Thyroid gland (tissue), 4 donors: ENCODE data around the gene TTBK1. TPM values are rescaled to one million over a fixed set of nuclear protein-coding genes. Genes with fewer than 3 reads are reported as not detected.

Experiments used
- DNase-seq, 2 donors: peaks; one replicate each; pipeline ENCODE4 v3.0.0-alpha.2; 2019
- H3K27ac ChIP-seq, 3 donors: fragments of 200-600 bp; sonication (generic); 1 replicate in 2 of 3; 2 replicates in 1 of 3; pipeline ENCODE4 v1.5.1; 2016 to 2019; ENCODE audit warnings: mild to moderate bottlenecking in 1 of 3, moderate library complexity in 1 of 3
- H3K27me3 ChIP-seq: fragments of 200-600 bp; sonication (generic); one replicate; pipeline ENCODE4 v1.5.1; 2019
- H3K36me3 ChIP-seq, 2 donors: fragments of 200-600 bp; sonication (generic); one replicate each; pipeline ENCODE4 v1.5.1; 2016 to 2019
- H3K4me1 ChIP-seq, 2 donors: fragments of 200-600 bp; sonication (generic); one replicate each; pipeline ENCODE4 v1.5.1; 2017 to 2019
- H3K4me3 ChIP-seq, 3 donors: fragments of 200-600 bp; sonication (generic); replicated peaks in 1 of 3; 1 replicate in 2 of 3; 2 replicates in 1 of 3; pipeline ENCODE4 v1.5.1; 2016; ENCODE audit warnings: mild to moderate bottlenecking in 1 of 3
- H3K9me3 ChIP-seq: fragments of 200-600 bp; sonication (generic); one replicate; pipeline ENCODE4 v1.5.1; 2017
- CTCF ChIP-seq, 6 experiments: fragments of 200-600 bp in 3 of 6; fragments of 450-650 bp in 3 of 6; sonication (generic) in 3 of 6; IDR thresholded peaks; one replicate each; pipeline ENCODE4 v1.5.1; 2016 to 2019; ENCODE audit warnings: antibody characterized with exemption in 6 of 6, mild to moderate bottlenecking in 2 of 6, inconsistent platforms in 1 of 6, moderate library complexity in 1 of 6
- POLR2A ChIP-seq, 2 donors: fragments of 450-650 bp; IDR thresholded peaks; one replicate each; pipeline ENCODE4 v1.6.1; 2017; ENCODE audit warnings: antibody characterized with exemption in 2 of 2, mild to moderate bottlenecking in 2 of 2, moderate library complexity in 1 of 2
- WGBS, 2 donors: methylation state at CpG; one replicate each; pipeline ENCODE4 v1.1.5; 2017; 5-methylcytosine and 5-hydroxymethylcytosine counted together
- intact Hi-C: fragments of 100-400 bp; cut with DNase I; formaldehyde crosslinking; loops from one replicate; pipeline ENCODE4 v1.15.1; 2023
- total RNA-seq, 4 donors: library from RNA; depleted of rRNA; stranded (reverse); fragments of >200 nt; gene quantifications; one replicate each; pipeline ENCODE4 v1.2.3, GENCODE V29; 2016

Gene TTBK1
- total RNA-seq, 4 donors from 2014 or later, result 0.11 to 0.15 TPM; not detected in 2

GRCh38 chr6:43308990-43309477 lies 65.8 kb downstream of the TTBK1 start:
- no peak for DNase-seq
- 34 to 37% methylated on average over 9 of the region's 9 CpGs for WGBS, 2 donors
- Histone ChIP-seq H3K36me3 (no peaks in the 10 kb centered on the region), H3K4me1 (peaks cover 9 to 12% of the 10 kb centered on the region in 2 donors), H3K27ac (no peak overlapping the region), H3K4me3 (peak overlapping the region in 1 of 3 donors; percentile 21), H3K27me3 (no peaks in the 10 kb centered on the region), H3K9me3 (no peaks in the 10 kb centered on the region)
- intact Hi-C loops, result no loop called here
- TF ChIP-seq CTCF (IDR thresholded peaks at IDR 0.05) (no peak), POLR2A (IDR thresholded peaks at IDR 0.05) (no peak)

- intact Hi-C loops, result no loop called here
- 90 to 94% methylated on average over 2 of the region's 2 CpGs for WGBS, 2 donors
- Histone ChIP-seq H3K9me3 (no peaks in the 10 kb centered on the region), H3K27me3 (no peaks in the 10 kb centered on the region), H3K4me1 (peaks cover 9 to 12% of the 10 kb centered on the region in 2 donors), H3K4me3 (no peak overlapping the region), H3K27ac (no peak overlapping the region), H3K36me3 (no peaks in the 10 kb centered on the region)
- no peak for DNase-seq
- TF ChIP-seq POLR2A (IDR thresholded peaks at IDR 0.05), result no peak
- TF ChIP-seq CTCF (IDR thresholded peaks at IDR 0.05), result no peak
Observed at GRCh38 chr6:43310134-43310533, 66.9 kb downstream of the TTBK1 start.

- peaks cover 9 to 12% of the 10 kb centered on the region in 2 donors for H3K4me1 ChIP-seq
- H3K27ac ChIP-seq, result no peak overlapping the region
- no peak overlapping the region for H3K4me3 ChIP-seq
- no peak for DNase-seq
- intact Hi-C loops, result no loop called here
- no peaks in the 10 kb centered on the region for H3K27me3 ChIP-seq
- TF ChIP-seq CTCF (IDR thresholded peaks at IDR 0.05), result no peak
- no peak for TF ChIP-seq POLR2A (IDR thresholded peaks at IDR 0.05)
- no peaks in the 10 kb centered on the region for H3K9me3 ChIP-seq
- no peaks in the 10 kb centered on the region for H3K36me3 ChIP-seq
Observed at GRCh38 chr6:43310624-43311023, 67.3 kb downstream of the TTBK1 start.

GRCh38 chr6:43311666-43312065 lies 68.4 kb downstream of the TTBK1 start:
- TF ChIP-seq CTCF (IDR thresholded peaks at IDR 0.05), result no peak
- no peak overlapping the region for H3K27ac ChIP-seq
- WGBS, 2 donors, result 82 to 84% methylated on average over 3 of the region's 3 CpGs

GRCh38 chr6:43313813-43314212 lies 70.5 kb downstream of the TTBK1 start:
- H3K4me3 ChIP-seq, result no peak overlapping the region
- DNase-seq, result no peak
- no peak for TF ChIP-seq CTCF (IDR thresholded peaks at IDR 0.05)
- whole genome bisulfite sequencing, 2 donors, result 88 to 89% methylated on average over 1 of the region's 1 CpG
- intact Hi-C loops, result no loop called here
- H3K9me3 ChIP-seq, result no peaks in the 10 kb centered on the region
- H3K27ac ChIP-seq, result no peak overlapping the region
- no peaks in the 10 kb centered on the region for H3K36me3 ChIP-seq
- no peaks in the 10 kb centered on the region for H3K27me3 ChIP-seq
- H3K4me1 ChIP-seq, result peaks cover 2 to 3% of the 10 kb centered on the region in 2 donors

More at GRCh38 chr6:43311666-43312065, 68.4 kb downstream of the TTBK1 start:
- no peak for DNase-seq
- Histone ChIP-seq H3K27me3 (no peaks in the 10 kb centered on the region), H3K9me3 (no peaks in the 10 kb centered on the region), H3K36me3 (no peaks in the 10 kb centered on the region), H3K4me1 (peaks cover 9 to 12% of the 10 kb centered on the region in 2 donors), H3K4me3 (no peak overlapping the region)
- intact Hi-C loops, result no loop called here
